Measurements from ENCODE around the gene KRTAP29-1. TPM values are rescaled to one million over a fixed set of nuclear protein-coding genes. Genes with fewer than 3 reads are reported as not detected.

KRTAP29-1 gene
- total RNA-seq, 1 donor from 2014 or later = not detected

- no peak for DNase-seq
- no peak for ATAC-seq
- Histone ChIP-seq H3K27ac (no peak overlapping the region), H3K4me1 (peaks cover 11% of the 10 kb centered on the region), H3K36me3 (no peaks in the 10 kb centered on the region), H3K9me3 (no peaks in the 10 kb centered on the region), H3K4me3 (no peak overlapping the region), H3K27me3 (ENCODE audit: low read depth) (peaks cover 8% of the 10 kb centered on the region)
- TF ChIP-seq CTCF (IDR thresholded peaks at IDR 0.05) = no peak
- intact Hi-C loops (cut with DNase I) = no loop called here
Observed at GRCh38 chr17:41304091-41304490, 1.4 kb upstream of the KRTAP29-1 start.

- no peak overlapping the region for H3K4me3 ChIP-seq
- H3K36me3 ChIP-seq = no peaks in the 10 kb centered on the region
- DNase-seq (no peak), ATAC-seq (no peak)
- H3K4me1 ChIP-seq = peaks cover 2% of the 10 kb centered on the region
- peaks cover 3% of the 10 kb centered on the region for H3K27me3 ChIP-seq (ENCODE audit: low read depth)
- H3K9me3 ChIP-seq = no peaks in the 10 kb centered on the region
- no peak for TF ChIP-seq CTCF (IDR thresholded peaks at IDR 0.05)
- intact Hi-C loops (cut with DNase I) = no loop called here
- H3K27ac ChIP-seq = no peak overlapping the region
Observed at GRCh38 chr17:41302981-41303380, 330 bp upstream of the KRTAP29-1 start.

- DNase-seq = no peak
- no peak overlapping the region for H3K27ac ChIP-seq
- TF ChIP-seq CTCF (IDR thresholded peaks at IDR 0.05) = no peak
Observed at GRCh38 chr17:41301204-41301790, 1.4 kb downstream of the KRTAP29-1 start.

GRCh38 chr17:41298458-41299135 lies 4.1 kb downstream of the KRTAP29-1 start:
- ATAC-seq = no peak

More at GRCh38 chr17:41301204-41301790, 1.4 kb downstream of the KRTAP29-1 start:
- no peak overlapping the region for H3K4me3 ChIP-seq
- no peaks in the 10 kb centered on the region for H3K4me1 ChIP-seq
- no peaks in the 10 kb centered on the region for H3K36me3 ChIP-seq
- H3K27me3 ChIP-seq (ENCODE audit: low read depth) = no peaks in the 10 kb centered on the region
- ATAC-seq = no peak
- H3K9me3 ChIP-seq = no peaks in the 10 kb centered on the region
- intact Hi-C loops (cut with DNase I) = no loop called here

GRCh38 chr17:41296846-41297245 lies 5.8 kb downstream of the KRTAP29-1 start:
- ATAC-seq = no peak
- TF ChIP-seq CTCF (IDR thresholded peaks at IDR 0.05) = no peak
- H3K27me3 ChIP-seq (ENCODE audit: low read depth) = no peaks in the 10 kb centered on the region
- DNase-seq = no peak
- H3K36me3 ChIP-seq = no peaks in the 10 kb centered on the region
- H3K4me1 ChIP-seq = no peaks in the 10 kb centered on the region
- intact Hi-C loops (cut with DNase I) = no loop called here
- H3K9me3 ChIP-seq = no peaks in the 10 kb centered on the region
- H3K4me3 ChIP-seq = no peak overlapping the region
- no peak overlapping the region for H3K27ac ChIP-seq

More at GRCh38 chr17:41298458-41299135, 4.1 kb downstream of the KRTAP29-1 start:
- no peak for DNase-seq
- Histone ChIP-seq H3K4me3 (no peak overlapping the region), H3K27ac (no peak overlapping the region), H3K4me1 (no peaks in the 10 kb centered on the region), H3K27me3 (ENCODE audit: low read depth) (no peaks in the 10 kb centered on the region), H3K9me3 (no peaks in the 10 kb centered on the region), H3K36me3 (no peaks in the 10 kb centered on the region)
- TF ChIP-seq CTCF (IDR thresholded peaks at IDR 0.05) = no peak
- intact Hi-C loops (cut with DNase I) = no loop called here
